Inferior parietal cortex (tissue), 1 donor: ENCODE data around the gene MYH3.
"Not testable (repeated sequence)": the region's sequence is repeated elsewhere in the genome, so short reads cannot be mapped to it uniquely, and the experiment has no call there.

Experiments
- DNase-seq: peaks from one replicate; pipeline ENCODE4 v3.0.0-alpha.2; 2016; ENCODE audit errors: extremely low spot score

MYH3 gene

GRCh38 chr17:10657148-10657547 is at the start of gene MYH3:
Gene MYH3 (minus strand): TSS chr17:10657309. CDS start chr17:10655064, 2,245 bp downstream.
- no peak for DNase-seq

GRCh38 chr17:10705727-10706126 is 48.6 kb upstream of the MYH3 start:
- DNase-seq, result no peak

- DNase-seq, result no peak
These were observed 45.5 kb upstream of the MYH3 start for GRCh38 chr17:10702574-10702973.

GRCh38 chr17:10699856-10700255 is 42.7 kb upstream of the MYH3 start:
- DNase-seq, result no peak

- DNase-seq, result peak; percentile 13
These were observed 41.1 kb upstream of the MYH3 start for GRCh38 chr17:10698096-10698818.

- DNase-seq, result peak; percentile 97
These were observed 40.3 kb upstream of the MYH3 start, which contains the start of the genes ADPRM and SCO1 for GRCh38 chr17:10697092-10698081. Gene ADPRM (plus strand): TSS chr17:10697594. CDS start chr17:10704927, 7,333 bp downstream. Gene SCO1 (minus strand): TSS chr17:10697533. CDS start chr17:10697507, 26 bp downstream.

- DNase-seq, result not testable (repeated sequence)
These were observed 38.8 kb upstream of the MYH3 start for GRCh38 chr17:10695875-10696407.

GRCh38 chr17:10687499-10687898 is 30.4 kb upstream of the MYH3 start:
- DNase-seq, result no peak

GRCh38 chr17:10683853-10684252 is 26.7 kb upstream of the MYH3 start:
- DNase-seq, result no peak

- DNase-seq, result no peak
These were observed 24.8 kb upstream of the MYH3 start for GRCh38 chr17:10681866-10682446.

- DNase-seq, result no peak
These were observed 17.6 kb upstream of the MYH3 start for GRCh38 chr17:10674704-10675103.

GRCh38 chr17:10673312-10673711 is 16.2 kb upstream of the MYH3 start:
- no peak for DNase-seq

- DNase-seq, result no peak
These were observed 11.7 kb upstream of the MYH3 start for GRCh38 chr17:10668775-10669174.

GRCh38 chr17:10666906-10667305 is 9.8 kb upstream of the MYH3 start:
- DNase-seq, result no peak

GRCh38 chr17:10664571-10664970 is 7.5 kb upstream of the MYH3 start:
- DNase-seq, result no peak

GRCh38 chr17:10663231-10663630 is 6.1 kb upstream of the MYH3 start:
- DNase-seq, result no peak

- DNase-seq, result no peak
These were observed 4.3 kb upstream of the MYH3 start for GRCh38 chr17:10661437-10661836.

GRCh38 chr17:10657879-10658278 is 770 bp upstream of the MYH3 start:
- DNase-seq, result no peak

- DNase-seq, result no peak
These were observed 3.1 kb downstream of the MYH3 start for GRCh38 chr17:10653987-10654386.

GRCh38 chr17:10652984-10653659 is 4.0 kb downstream of the MYH3 start:
- DNase-seq, result peak; percentile 12

GRCh38 chr17:10651927-10652326 is 5.2 kb downstream of the MYH3 start:
- no peak for DNase-seq
